ENCODE data around the gene KCNAB1. TPM values are rescaled to one million over a fixed set of nuclear protein-coding genes. Genes with fewer than 3 reads are reported as not detected.

Gene KCNAB1
- total and polyA plus RNA-seq, 2 experiments from 2014 or later = 0.80 to 1.4 TPM

DNA sequence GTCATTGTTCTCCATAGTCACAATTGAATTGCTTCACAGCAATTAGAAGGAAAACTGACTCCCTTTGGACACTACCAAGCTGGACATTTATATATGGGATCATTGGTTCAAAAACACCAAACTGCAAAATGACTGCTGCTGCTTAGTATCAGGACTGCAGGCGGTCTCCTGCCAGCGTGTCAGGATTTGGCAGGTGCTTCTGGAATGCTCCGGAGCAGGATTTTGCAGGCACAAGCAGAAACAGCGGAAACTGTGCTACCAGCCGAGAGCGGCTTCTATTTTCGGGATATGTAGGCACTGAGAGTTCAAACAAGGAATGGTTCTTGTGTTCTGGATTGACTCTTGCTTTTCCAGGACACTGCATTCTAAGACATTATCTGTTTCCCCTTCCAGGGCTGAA, 339.1 kb downstream of the KCNAB1 start:
- Histone ChIP-seq H3K9me3 (ENCODE audit: low read depth) (no peaks in the 10 kb centered on the region), H3K9me2 (replicated peaks; ENCODE audit: insufficient read depth) (no peaks in the 10 kb centered on the region), H3K27me3 (no peaks in the 10 kb centered on the region), H2AFZ (no peak overlapping the region), H3K4me1 (ENCODE audit: insufficient read depth) (no peaks in the 10 kb centered on the region), H4K20me1 (ENCODE audit: insufficient read depth, poor library complexity, severe bottlenecking) (no peaks in the 10 kb centered on the region), H3K27ac (no peak overlapping the region), H3K4me2 (no peak overlapping the region), H3K36me3 (replicated peaks; ENCODE audit: insufficient read depth, low read depth) (no peaks in the 10 kb centered on the region), H3K79me2 (no peaks in the 10 kb centered on the region), H3K4me3 (no peak overlapping the region)
- WGBS (ENCODE audit: low lambda C conversion rate, missing lambda C conversion rate) = 67% methylated on average over 7 of the region's 7 CpGs
- no peak for DNase-seq (ENCODE audit: low spot score)
- TF ChIP-seq EZH2 (IDR thresholded peaks at IDR 0.05; ENCODE audit: borderline replicate concordance) (no peak), EZH2phosphoT487 (IDR thresholded peaks at IDR 0.05; ENCODE audit: low read depth, severe bottlenecking, unreplicated experiment) (no peak)
- TF ChIP-seq, protein P1, sequence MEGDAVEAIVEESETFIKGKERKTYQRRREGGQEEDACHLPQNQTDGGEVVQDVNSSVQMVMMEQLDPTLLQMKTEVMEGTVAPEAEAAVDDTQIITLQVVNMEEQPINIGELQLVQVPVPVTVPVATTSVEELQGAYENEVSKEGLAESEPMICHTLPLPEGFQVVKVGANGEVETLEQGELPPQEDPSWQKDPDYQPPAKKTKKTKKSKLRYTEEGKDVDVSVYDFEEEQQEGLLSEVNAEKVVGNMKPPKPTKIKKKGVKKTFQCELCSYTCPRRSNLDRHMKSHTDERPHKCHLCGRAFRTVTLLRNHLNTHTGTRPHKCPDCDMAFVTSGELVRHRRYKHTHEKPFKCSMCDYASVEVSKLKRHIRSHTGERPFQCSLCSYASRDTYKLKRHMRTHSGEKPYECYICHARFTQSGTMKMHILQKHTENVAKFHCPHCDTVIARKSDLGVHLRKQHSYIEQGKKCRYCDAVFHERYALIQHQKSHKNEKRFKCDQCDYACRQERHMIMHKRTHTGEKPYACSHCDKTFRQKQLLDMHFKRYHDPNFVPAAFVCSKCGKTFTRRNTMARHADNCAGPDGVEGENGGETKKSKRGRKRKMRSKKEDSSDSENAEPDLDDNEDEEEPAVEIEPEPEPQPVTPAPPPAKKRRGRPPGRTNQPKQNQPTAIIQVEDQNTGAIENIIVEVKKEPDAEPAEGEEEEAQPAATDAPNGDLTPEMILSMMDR (IDR thresholded peaks at IDR 0.05; ENCODE audit: poor library complexity) = no peak

DNA sequence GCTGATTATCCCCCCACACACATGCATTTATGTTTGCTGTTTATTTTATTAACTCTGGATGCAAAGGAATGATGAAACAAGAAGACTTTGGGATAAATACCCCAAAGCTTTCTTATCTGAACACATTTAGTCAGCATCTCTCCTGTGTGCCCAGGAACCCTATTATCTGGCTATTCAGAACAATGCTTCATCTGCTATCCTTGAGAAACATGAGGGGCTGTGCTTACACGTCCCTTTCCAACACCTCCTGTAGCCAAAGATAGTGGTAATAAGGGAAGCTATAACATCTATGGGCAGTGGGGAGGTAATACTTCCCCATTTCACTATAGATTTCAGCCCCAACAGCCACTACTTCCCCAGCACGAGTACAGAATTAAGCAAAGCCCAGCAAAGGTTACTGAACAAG, 339.8 kb downstream of the KCNAB1 start:
- no peaks in the 10 kb centered on the region for H3K79me2 ChIP-seq
- no peaks in the 10 kb centered on the region for H3K27me3 ChIP-seq
- TF ChIP-seq, protein P1 (IDR thresholded peaks at IDR 0.05; ENCODE audit: poor library complexity) = no peak
- TF ChIP-seq EZH2phosphoT487 (IDR thresholded peaks at IDR 0.05; ENCODE audit: low read depth, severe bottlenecking, unreplicated experiment) (no peak), EZH2 (IDR thresholded peaks at IDR 0.05; ENCODE audit: borderline replicate concordance) (no peak)
- no peak overlapping the region for H3K27ac ChIP-seq
- WGBS (ENCODE audit: low lambda C conversion rate, missing lambda C conversion rate) = 71% methylated on average over 2 of the region's 2 CpGs
- no peak overlapping the region for H2AFZ ChIP-seq
- H3K36me3 ChIP-seq (replicated peaks; ENCODE audit: insufficient read depth, low read depth) = no peaks in the 10 kb centered on the region
- H3K9me2 ChIP-seq (replicated peaks; ENCODE audit: insufficient read depth) = no peaks in the 10 kb centered on the region
- DNase-seq (ENCODE audit: low spot score) = no peak
- no peak overlapping the region for H3K4me2 ChIP-seq
- no peak overlapping the region for H3K4me3 ChIP-seq
- H4K20me1 ChIP-seq (ENCODE audit: insufficient read depth, poor library complexity, severe bottlenecking) = no peaks in the 10 kb centered on the region
- no peaks in the 10 kb centered on the region for H3K9me3 ChIP-seq (ENCODE audit: low read depth)
- H3K4me1 ChIP-seq (ENCODE audit: insufficient read depth) = no peaks in the 10 kb centered on the region

DNA sequence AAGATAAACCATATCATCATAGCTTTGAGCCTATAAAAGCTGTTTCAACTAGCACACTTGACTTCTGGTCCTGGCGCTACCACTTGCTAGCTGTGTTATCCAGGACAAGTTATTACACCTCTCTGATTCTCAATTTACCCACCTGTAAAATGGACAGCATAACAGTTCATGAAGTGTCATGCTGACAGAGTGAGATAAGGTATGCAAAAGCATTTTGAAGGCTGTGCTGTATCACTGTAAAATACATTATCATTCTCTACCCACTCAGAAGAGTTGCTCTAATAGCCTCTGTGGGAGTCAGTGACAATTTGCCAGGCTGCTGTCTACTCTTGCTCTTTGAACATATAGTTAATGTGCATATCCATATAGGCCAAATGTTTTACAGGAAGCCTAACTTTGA, 341.5 kb downstream of the KCNAB1 start:
- Histone ChIP-seq H3K36me3 (replicated peaks; ENCODE audit: insufficient read depth, low read depth) (no peaks in the 10 kb centered on the region), H3K9me3 (ENCODE audit: low read depth) (no peaks in the 10 kb centered on the region), H2AFZ (no peak overlapping the region), H3K9me2 (replicated peaks; ENCODE audit: insufficient read depth) (no peaks in the 10 kb centered on the region), H3K27me3 (no peaks in the 10 kb centered on the region), H3K4me1 (ENCODE audit: insufficient read depth) (no peaks in the 10 kb centered on the region), H4K20me1 (ENCODE audit: insufficient read depth, poor library complexity, severe bottlenecking) (no peaks in the 10 kb centered on the region), H3K4me3 (no peak overlapping the region), H3K79me2 (no peaks in the 10 kb centered on the region), H3K27ac (no peak overlapping the region), H3K4me2 (no peak overlapping the region)
- no peak for DNase-seq (ENCODE audit: low spot score)
- WGBS (ENCODE audit: low lambda C conversion rate, missing lambda C conversion rate) = 91% methylated on average over 1 of the region's 1 CpG
- TF ChIP-seq EZH2 (IDR thresholded peaks at IDR 0.05; ENCODE audit: borderline replicate concordance) (no peak), EZH2phosphoT487 (IDR thresholded peaks at IDR 0.05; ENCODE audit: low read depth, severe bottlenecking, unreplicated experiment) (no peak)
- TF ChIP-seq, protein P1 (IDR thresholded peaks at IDR 0.05; ENCODE audit: poor library complexity) = no peak

DNA sequence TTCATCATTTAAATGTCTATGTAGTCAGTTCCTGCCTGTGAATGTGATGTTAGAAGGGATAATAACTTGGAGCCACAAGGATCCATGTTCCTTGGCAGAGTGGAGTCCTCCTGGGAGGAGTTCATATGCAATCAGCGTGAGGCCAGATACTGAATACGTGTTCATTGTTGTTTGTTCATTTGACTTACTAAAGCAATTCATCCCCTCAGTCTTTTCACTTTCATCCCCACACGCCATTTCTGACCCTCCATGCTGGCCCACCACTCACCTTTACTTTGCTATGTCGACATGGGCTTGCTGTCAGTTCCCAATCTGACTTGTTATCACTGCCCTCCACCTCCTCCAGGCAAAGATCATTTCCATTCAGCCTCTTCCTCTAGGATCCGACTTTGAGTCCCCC, 342.7 kb downstream of the KCNAB1 start:
- no peaks in the 10 kb centered on the region for H3K9me3 ChIP-seq (ENCODE audit: low read depth)
- no peak for DNase-seq (ENCODE audit: low spot score)
- H3K27ac ChIP-seq = no peak overlapping the region
- WGBS (ENCODE audit: low lambda C conversion rate, missing lambda C conversion rate) = 70% methylated on average over 5 of the region's 5 CpGs
- no peak overlapping the region for H3K4me3 ChIP-seq
- H3K79me2 ChIP-seq = no peaks in the 10 kb centered on the region
- no peaks in the 10 kb centered on the region for H3K9me2 ChIP-seq (replicated peaks; ENCODE audit: insufficient read depth)
- H3K4me2 ChIP-seq = no peak overlapping the region
- no peaks in the 10 kb centered on the region for H4K20me1 ChIP-seq (ENCODE audit: insufficient read depth, poor library complexity, severe bottlenecking)
- H3K27me3 ChIP-seq = no peaks in the 10 kb centered on the region
- H3K36me3 ChIP-seq (replicated peaks; ENCODE audit: insufficient read depth, low read depth) = no peaks in the 10 kb centered on the region
- H2AFZ ChIP-seq = no peak overlapping the region
- no peaks in the 10 kb centered on the region for H3K4me1 ChIP-seq (ENCODE audit: insufficient read depth)
- TF ChIP-seq EZH2 (IDR thresholded peaks at IDR 0.05; ENCODE audit: borderline replicate concordance) = no peak

Data from hepatocyte (in vitro differentiated cells).